GM12864 (cell line): ENCODE results near the gene USP54.

Source experiments
- DNase-seq: peaks from one replicate; pipeline ENCODE4 v3.0.0-alpha.2; 2011; ENCODE audit warnings: low read depth
- H3K4me3 ChIP-seq: 2 replicates; pipeline ENCODE4 v1.5.1; 2011; ENCODE audit warnings: mild to moderate bottlenecking, low read depth, low read length, control low read depth
- TF ChIP-seq, protein P1 (sequence below): IDR thresholded peaks from 2 replicates; pipeline ENCODE4 v1.5.1; 2011; ENCODE audit warnings: low read depth, mild to moderate bottlenecking, moderate library complexity, low read length, control low read depth, inconsistent platforms; ENCODE audit errors: missing control alignments

Gene USP54

DNA sequence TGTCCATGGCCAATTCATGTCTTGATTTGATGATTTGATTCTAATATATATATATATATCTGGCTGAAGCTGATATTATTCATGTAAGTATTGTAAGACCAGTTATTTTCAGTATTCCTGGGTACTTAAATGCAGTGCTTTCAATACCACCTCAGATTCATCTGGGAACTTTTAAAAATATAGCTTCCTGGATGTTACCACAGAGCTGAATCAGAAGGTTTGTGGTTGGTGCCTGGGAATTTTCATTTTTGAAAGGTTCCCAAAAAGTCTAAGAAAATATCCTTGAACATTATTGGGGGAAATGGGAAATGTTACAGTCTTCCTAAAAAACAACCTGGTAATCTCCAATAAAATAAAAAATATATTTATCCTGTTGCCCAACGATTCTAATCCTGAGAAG, 84.7 kb downstream of the USP54 start:
- TF ChIP-seq, protein P1, sequence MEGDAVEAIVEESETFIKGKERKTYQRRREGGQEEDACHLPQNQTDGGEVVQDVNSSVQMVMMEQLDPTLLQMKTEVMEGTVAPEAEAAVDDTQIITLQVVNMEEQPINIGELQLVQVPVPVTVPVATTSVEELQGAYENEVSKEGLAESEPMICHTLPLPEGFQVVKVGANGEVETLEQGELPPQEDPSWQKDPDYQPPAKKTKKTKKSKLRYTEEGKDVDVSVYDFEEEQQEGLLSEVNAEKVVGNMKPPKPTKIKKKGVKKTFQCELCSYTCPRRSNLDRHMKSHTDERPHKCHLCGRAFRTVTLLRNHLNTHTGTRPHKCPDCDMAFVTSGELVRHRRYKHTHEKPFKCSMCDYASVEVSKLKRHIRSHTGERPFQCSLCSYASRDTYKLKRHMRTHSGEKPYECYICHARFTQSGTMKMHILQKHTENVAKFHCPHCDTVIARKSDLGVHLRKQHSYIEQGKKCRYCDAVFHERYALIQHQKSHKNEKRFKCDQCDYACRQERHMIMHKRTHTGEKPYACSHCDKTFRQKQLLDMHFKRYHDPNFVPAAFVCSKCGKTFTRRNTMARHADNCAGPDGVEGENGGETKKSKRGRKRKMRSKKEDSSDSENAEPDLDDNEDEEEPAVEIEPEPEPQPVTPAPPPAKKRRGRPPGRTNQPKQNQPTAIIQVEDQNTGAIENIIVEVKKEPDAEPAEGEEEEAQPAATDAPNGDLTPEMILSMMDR: no peak
- no peak for DNase-seq
- no peak overlapping the region for H3K4me3 ChIP-seq

DNA sequence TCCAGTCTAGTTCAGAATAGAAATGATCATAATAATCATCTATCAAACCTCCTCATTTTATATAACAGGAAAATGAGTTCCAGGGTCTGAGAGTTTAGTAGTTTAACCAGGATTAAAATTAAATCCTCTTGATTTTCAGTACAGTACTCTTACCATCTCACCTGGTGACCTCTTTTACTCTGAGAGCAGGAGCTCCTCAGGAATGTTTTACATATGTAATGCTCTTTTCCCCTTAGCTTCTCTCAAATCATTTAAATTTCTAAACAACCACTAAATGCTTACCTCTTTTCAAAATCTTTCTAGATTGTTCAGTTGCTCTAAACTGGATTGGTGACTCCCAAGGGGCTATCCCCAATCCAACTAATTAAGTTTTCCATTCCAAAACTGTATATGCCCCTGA, 85.1 kb downstream of the USP54 start:
- TF ChIP-seq, protein P1: no peak
- H3K4me3 ChIP-seq: no peak overlapping the region
- no peak for DNase-seq

DNA sequence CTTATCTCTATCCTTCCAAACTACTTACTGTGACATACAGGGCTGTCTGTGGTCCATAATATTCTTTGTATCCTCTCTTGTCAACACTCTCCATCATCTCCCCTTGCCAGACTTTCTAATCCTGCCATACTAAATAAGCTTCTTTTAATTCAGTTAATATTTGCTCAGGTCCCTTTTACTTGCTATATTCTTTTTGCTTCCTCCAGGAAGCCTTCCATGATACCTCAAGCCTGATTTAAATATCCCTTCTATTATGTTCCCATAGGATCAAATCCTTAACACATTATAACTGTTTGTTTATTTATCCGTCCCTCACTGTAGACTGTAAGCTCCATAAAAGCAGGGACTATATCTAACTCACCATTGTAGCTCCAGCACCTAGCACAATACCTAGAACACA, 88.1 kb downstream of the USP54 start:
- no peak overlapping the region for H3K4me3 ChIP-seq
- TF ChIP-seq, protein P1: no peak
- no peak for DNase-seq

DNA sequence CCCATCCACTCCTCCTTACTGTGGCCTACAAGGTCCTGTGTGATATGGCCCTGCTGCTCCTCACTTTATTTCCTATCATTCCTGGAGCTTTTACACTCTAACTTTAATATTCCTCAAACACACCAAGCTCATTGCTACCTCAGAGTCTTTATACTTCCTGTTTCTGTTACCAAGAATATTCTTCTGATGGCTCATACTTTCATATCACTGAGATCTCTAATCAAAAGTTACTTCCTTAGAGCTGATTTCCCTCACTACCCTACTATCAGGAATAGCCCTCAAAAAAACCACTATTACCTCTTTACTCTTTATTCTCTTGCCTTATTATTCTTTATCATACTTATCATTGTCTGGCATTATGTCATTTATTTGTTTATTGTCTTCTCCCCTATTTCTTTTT, 89.5 kb downstream of the USP54 start:
- H3K4me3 ChIP-seq: no peak overlapping the region
- TF ChIP-seq, protein P1: no peak
- DNase-seq: no peak

DNA sequence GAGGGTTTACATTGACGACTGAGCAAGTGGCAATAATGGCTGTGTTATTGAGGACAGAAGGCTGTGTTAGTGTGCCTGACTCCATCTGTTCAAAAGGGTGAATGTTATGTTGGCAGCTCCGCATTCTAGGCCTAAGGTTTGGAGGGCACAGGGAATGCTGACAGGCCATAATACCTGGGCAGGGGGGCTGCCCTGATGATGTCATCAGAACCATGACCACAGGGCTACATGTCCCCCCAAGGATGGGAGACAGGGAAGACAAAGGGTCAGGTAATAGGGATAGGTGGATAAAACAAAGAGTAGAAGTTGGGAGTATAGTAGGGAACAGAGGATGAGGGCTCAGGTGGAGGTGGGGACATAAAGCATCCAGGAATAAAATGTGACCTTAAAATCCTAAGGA, 93.5 kb downstream of the USP54 start:
- DNase-seq: no peak
- TF ChIP-seq, protein P1: no peak
- H3K4me3 ChIP-seq: no peak overlapping the region

DNA sequence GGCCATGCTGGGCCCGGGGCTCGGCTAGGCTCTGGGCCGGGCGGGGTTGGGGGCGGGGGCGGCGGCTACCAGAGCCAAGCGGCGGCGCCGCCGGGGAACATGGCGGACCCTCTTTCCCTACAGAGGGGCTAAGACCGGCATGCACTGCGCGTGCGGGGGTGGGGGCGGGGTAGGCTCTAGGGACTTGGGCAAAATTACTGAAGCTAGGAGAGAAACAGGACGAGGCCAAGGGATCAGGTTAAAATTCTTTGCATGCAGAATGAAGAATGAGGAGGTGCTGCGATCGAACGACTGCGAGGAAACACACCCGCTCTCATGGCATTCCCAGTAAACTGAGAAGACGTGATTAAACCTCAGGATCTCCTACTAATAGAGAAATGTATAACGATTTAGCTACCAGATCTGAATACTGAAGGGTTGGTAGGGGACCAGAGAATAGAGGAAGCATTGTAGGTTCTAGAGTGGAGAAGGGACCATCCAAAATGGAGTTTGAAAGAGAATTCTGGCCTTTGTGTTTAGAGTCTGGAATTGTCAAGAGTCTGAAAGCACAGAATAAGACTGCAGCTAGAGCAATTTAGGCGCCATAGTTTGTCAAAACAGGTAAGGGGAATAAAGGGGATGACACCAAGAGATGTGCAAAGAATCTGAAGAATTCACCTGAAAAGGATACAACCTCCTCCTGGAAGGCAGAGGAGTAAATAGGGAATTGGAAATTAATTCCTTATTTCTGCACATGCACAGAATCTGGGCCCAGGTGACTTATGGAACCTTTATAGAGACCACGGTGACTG, 95.1 kb downstream of the USP54 start, which contains the start of gene PPP3CB:
TSS of gene PPP3CB (minus strand) at position 141 of the 791 bp plus-strand sequence. CDS start at position 6, 135 bp downstream.
- peak within 1 kb of the TSS; percentile 94 for H3K4me3 ChIP-seq
- TF ChIP-seq, protein P1: no peak
- peak; percentile 91 for DNase-seq

DNA sequence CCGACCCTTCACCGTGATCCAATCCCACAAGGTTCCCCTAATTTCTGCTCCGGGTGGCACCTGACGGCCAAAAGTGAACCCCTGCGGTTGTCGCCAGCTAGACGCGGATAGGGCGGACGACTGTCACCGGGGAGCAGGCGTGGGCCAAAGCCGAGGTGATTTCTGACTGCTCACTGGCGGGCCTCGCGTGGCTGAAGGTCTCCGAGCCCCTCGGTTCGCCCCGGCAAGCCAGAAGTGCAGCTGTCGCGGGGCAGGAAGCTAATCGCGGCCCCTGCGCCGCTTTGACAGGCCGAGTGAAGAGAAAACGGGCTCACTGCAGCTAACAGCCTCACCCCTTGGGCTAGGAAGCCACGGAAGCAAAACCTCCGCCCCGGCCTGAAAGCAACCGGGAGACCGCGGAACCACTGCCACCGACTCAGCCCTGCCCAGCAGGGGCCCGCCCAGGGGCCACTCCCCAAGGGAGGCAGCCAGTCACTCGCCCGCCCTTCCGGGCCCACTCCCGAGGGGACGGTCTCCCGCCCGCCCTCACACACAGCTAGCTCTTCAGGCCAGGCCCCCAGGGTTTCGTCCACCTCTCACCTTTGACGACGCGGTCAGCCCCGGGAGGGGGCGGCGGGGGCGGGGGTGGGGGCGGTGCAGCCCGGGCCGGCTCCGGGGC, 95.8 kb downstream of the USP54 start:
- DNase-seq: peak; percentile 81
- H3K4me3 ChIP-seq: peak overlapping the region; percentile 94
- TF ChIP-seq, protein P1: no peak
